K562 (cell line): Measurements from ENCODE around the gene KRT16. TPM values are rescaled to one million over a fixed set of nuclear protein-coding genes. Genes with fewer than 3 reads are reported as not detected.

Experiments
- ATAC-seq: fragments of 200-7000 bp; cut with Tn5 transposase; 3 replicates; pipeline ENCODE4 v1.9.1; 2020; ENCODE audit warnings: moderate library complexity
- BruUV-seq: library from RNA; stranded (reverse); fragments of 400-500 nt; replicated peaks from 2 replicates; lab custom pipeline; 2021; lab: Mats Ljungman, UMichigan
- CTCF ChIA-PET: fragments of 300-600 bp; formaldehyde crosslinking; extraction: SDS; loops from one replicate; lab custom pipeline; 2021; ENCODE audit warnings: low intra/inter-chr PET ratio; lab: Yijun Ruan, JAX
- POLR2A ChIA-PET: fragments of 300-600, 350-650 bp; sonication (Branson Sonifier 250); formaldehyde crosslinking; extraction: SDS; loops from one replicate; lab custom pipeline; 2021; ENCODE audit warnings: antibody characterized with exemption, inconsistent platforms; lab: Yijun Ruan, JAX
- DNase-seq, 4 experiments: peaks; one replicate each; pipeline versions ENCODE4 v3.0.0 to v3.0.0-alpha.2; 2011 to 2018; ENCODE audit warnings: low spot score in 3 of 4, mixed read lengths in 3 of 4; ENCODE audit errors: extremely low read depth in 1 of 4
- FAIRE-seq: peaks from 2 replicates; lab custom pipeline; 2011; peaks lifted over from hg19 to GRCh38; lab: Jason Lieb, UNC
- H2AFZ ChIP-seq: 2 replicates; pipeline ENCODE4 v1.6.0; 2011; ENCODE audit warnings: low read depth, low read length, control low read depth, inconsistent platforms
- H3K27ac ChIP-seq: fragments of 200-600 bp; 3 replicates; pipeline ENCODE4 v1.8.0; 2011; ENCODE audit warnings: low read depth, mild to moderate bottlenecking, control low read depth, inconsistent platforms, low read length, moderate library complexity, mixed read lengths; ENCODE audit errors: extremely low read depth
- H3K27me3 ChIP-seq, 2 experiments: fragments of 300-600 bp in 1 of 2; 2 replicates in 1 of 2; 3 replicates in 1 of 2; pipeline versions ENCODE4 v1.6.0 to v1.8.0; 2011; ENCODE audit warnings: inconsistent platforms in 2 of 2, low read length in 2 of 2, mild to moderate bottlenecking in 1 of 2, mixed read lengths in 1 of 2, moderate library complexity in 1 of 2; ENCODE audit not compliant: control insufficient read depth in 2 of 2, insufficient read depth in 2 of 2
- H3K36me3 ChIP-seq: fragments of 300-600 bp; 3 replicates; pipeline ENCODE4 v1.8.0; 2011; ENCODE audit warnings: mild to moderate bottlenecking, low read length, inconsistent platforms; ENCODE audit not compliant: control insufficient read depth, insufficient read depth
- H3K4me1 ChIP-seq, 2 experiments: fragments of 200-600 bp in 1 of 2; replicated peaks in 1 of 2; 2 replicates in 1 of 2; 3 replicates in 1 of 2; pipeline versions ENCODE4 v1.5.1 to v1.8.0; 2011; ENCODE audit warnings: inconsistent platforms in 2 of 2, low read length in 2 of 2, mild to moderate bottlenecking in 1 of 2, mixed read lengths in 1 of 2, moderate library complexity in 1 of 2; ENCODE audit not compliant: control insufficient read depth in 2 of 2, insufficient read depth in 2 of 2
- H3K4me2 ChIP-seq: 2 replicates; pipeline ENCODE4 v1.6.1; 2011; ENCODE audit warnings: low read length, control low read depth, inconsistent platforms, mixed read lengths; ENCODE audit not compliant: insufficient read depth
- H3K4me3 ChIP-seq: fragments of 200-600 bp; sonication (generic), shearing (Covaris generic); 2 replicates; pipeline ENCODE4 v1.5.1; 2016; ENCODE audit warnings: control low read depth, inconsistent platforms
- H3K79me2 ChIP-seq: fragments of 200-600 bp; 3 replicates; pipeline ENCODE4 v1.8.0; 2011; ENCODE audit warnings: low read length, inconsistent platforms; ENCODE audit not compliant: control insufficient read depth, insufficient read depth
- H3K9ac ChIP-seq, 2 experiments: 2 replicates each; pipeline versions ENCODE4 v1.6.0 to v1.6.1; 2011; ENCODE audit warnings: low read depth in 2 of 2, low read length in 2 of 2, control low read depth in 1 of 2, inconsistent platforms in 1 of 2, mild to moderate bottlenecking in 1 of 2, mixed read lengths in 1 of 2; ENCODE audit not compliant: insufficient read depth in 1 of 2
- H3K9me1 ChIP-seq: one replicate; pipeline ENCODE4 v1.6.0; 2011; ENCODE audit warnings: inconsistent platforms, mild to moderate bottlenecking, low read length, moderate library complexity; ENCODE audit not compliant: control insufficient read depth, insufficient read depth
- H3K9me3 ChIP-seq: replicated peaks from 2 replicates; pipeline ENCODE4 v1.5.1; 2011; ENCODE audit warnings: low read depth, low read length, inconsistent platforms; ENCODE audit not compliant: control insufficient read depth, insufficient read depth
- H4K20me1 ChIP-seq: replicated peaks from 2 replicates; pipeline ENCODE4 v1.6.1; 2011; ENCODE audit warnings: low read length, inconsistent platforms, mixed read lengths; ENCODE audit not compliant: control insufficient read depth, insufficient read depth
- CXXC5 ChIP-seq: fragments of 250-450 bp; sonication (Bioruptor Pico); IDR thresholded peaks from 2 replicates; pipeline ENCODE4 v1.8.0; 2022; ENCODE audit warnings: inconsistent platforms, mild to moderate bottlenecking, moderate library complexity
- EP400 ChIP-seq: fragments of 450-650 bp; IDR thresholded peaks from 2 replicates; pipeline ENCODE4 v1.6.1; 2017; ENCODE audit warnings: antibody characterized with exemption, mild to moderate bottlenecking, moderate library complexity
- ZNF445 ChIP-seq: fragments of 250-450 bp; sonication (Bioruptor Pico); IDR thresholded peaks from 2 replicates; pipeline ENCODE4 v1.4.0; 2020; ENCODE audit warnings: low read depth, mild to moderate bottlenecking, moderate library complexity
- WGBS: fragments of 100-300 bp; shearing (Covaris generic); methylation state at CpG from one replicate; pipeline ENCODE4 v1.1.6; 2016; ENCODE audit warnings: low coverage, mixed read lengths; ENCODE audit not compliant: insufficient coverage; ENCODE audit errors: missing lambda C conversion rate; 5-methylcytosine and 5-hydroxymethylcytosine counted together
- in situ Hi-C: fragments of 300-500 bp; cut with MboI; formaldehyde crosslinking; loops from 4 replicates; pipeline ENCODE4 v1.15.0; 2018; ENCODE audit warnings: inconsistent platforms, mixed read lengths
- intact Hi-C: fragments of 100-400 bp; cut with micrococcal nuclease; formaldehyde crosslinking; loops from 2 replicates; pipeline ENCODE4 v1.14.2; 2022
- polyA plus RNA-seq, 8 experiments: library from polyadenylated mRNA; depleted of rRNA in 4 of 8; stranded (reverse) in 5 of 8; unstranded in 3 of 8; fragments of >200 nt; fragmentation: Nextera tagmentation in 2 of 8; fragmentation: Illumina TruSeq in 1 of 8; extraction: Ambion mirVana in 2 of 8; extraction: Trizol in 1 of 8; gene quantifications; 2 replicates each; pipeline versions ENCODE4 v1.2.1 to v1.2.3, GENCODE V29; 2011 to 2014; ENCODE audit warnings: inconsistent platforms in 1 of 8, missing spikeins in 1 of 8
- total RNA-seq, 7 experiments: library from RNA; depleted of rRNA in 6 of 7; stranded (reverse); fragments of >200 nt in 6 of 7; fragmentation: Illumina TruSeq in 2 of 7; extraction: Trizol in 2 of 7; gene quantifications; 2 replicates each; pipeline versions ENCODE4 v1.2.1 to v1.2.3, GENCODE V29; 2011 to 2021; ENCODE audit warnings: low replicate concordance in 1 of 7
- TF ChIP-seq, protein P1 (sequence below): fragments of 250-450 bp; sonication (Bioruptor Pico); IDR thresholded peaks from 2 replicates; pipeline ENCODE4 v1.8.0; 2021; ENCODE audit warnings: borderline replicate concordance, mild to moderate bottlenecking, moderate library complexity; ENCODE audit not compliant: poor library complexity, severe bottlenecking

The KRT16 gene
- total and polyA plus RNA-seq, 9 of the 15 experiments (the other 6 are each of a cell fraction or from before 2014, with no cell fraction given): 0.04 TPM; not detected in 8

- Histone ChIP-seq H3K4me3 (no peak overlapping the region), H3K9me1 (no peaks in the 10 kb centered on the region), H3K9ac (no peak overlapping the region), H2AFZ (no peak overlapping the region), H3K27ac (no peak overlapping the region), H3K36me3 (no peaks in the 10 kb centered on the region), H3K4me2 (no peak overlapping the region), H3K79me2 (no peaks in the 10 kb centered on the region), H3K9me3 (no peaks in the 10 kb centered on the region), H3K4me1 (no peaks in the 10 kb centered on the region; a peak in 2 of 5 replicates), H3K27me3 (peaks cover 32 to 81% of the 10 kb centered on the region in 2 experiments), H4K20me1 (no peaks in the 10 kb centered on the region)
- in situ Hi-C loops (no loop called here), intact Hi-C loops (no loop called here)
- no TSS peak for BruUV-seq
- CTCF ChIA-PET: no interaction called here
- no peak for ATAC-seq
- 7% methylated on average over 2 of the region's 8 CpGs for WGBS
- TF ChIP-seq, protein P1, sequence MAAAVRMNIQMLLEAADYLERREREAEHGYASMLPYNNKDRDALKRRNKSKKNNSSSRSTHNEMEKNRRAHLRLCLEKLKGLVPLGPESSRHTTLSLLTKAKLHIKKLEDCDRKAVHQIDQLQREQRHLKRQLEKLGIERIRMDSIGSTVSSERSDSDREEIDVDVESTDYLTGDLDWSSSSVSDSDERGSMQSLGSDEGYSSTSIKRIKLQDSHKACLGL (CRISPR knock-in tag): no peak
- no peak for TF ChIP-seq ZNF445 (CRISPR knock-in tag)
- FAIRE-seq: no peak
- no peak for DNase-seq
- POLR2A ChIA-PET: no interaction called here
Measured at GRCh38 chr17:41588126-41588810, 24.3 kb downstream of the KRT16 start.

DNA sequence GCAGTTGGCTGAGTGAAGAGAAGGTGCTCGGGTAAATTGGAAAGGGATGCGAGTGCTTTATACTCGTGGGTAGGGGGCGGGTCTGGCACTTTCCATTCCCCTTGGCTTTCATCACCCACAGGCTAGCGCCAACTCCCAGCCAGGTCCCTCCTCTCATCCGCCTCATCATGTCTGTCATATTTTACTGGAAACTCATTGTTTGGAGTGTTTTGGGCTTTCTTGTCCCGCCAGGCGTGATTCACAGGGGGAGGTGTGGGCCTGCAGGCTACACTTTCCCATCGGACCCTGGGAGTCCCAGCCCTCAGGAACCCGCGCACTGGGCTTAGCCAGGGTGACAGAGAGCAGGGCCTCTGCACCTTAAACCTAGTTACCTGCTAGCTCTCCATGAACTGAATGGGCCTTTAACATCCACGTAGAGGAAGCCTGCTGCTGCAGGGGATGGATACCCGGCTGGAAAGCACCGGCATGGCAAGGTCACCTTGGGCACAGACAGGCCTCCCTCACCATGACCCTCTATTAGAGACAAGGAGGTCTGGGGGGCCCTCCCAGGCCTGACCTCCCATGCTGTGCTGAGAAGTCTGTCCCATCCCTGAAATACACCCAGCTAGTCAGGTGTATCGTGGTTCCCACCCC, 25.6 kb downstream of the KRT16 start, which contains the start of gene KRT14:
Gene KRT14 (minus strand): TSS at position 33 of the 633 bp plus-strand sequence. CDS start 61 bp downstream, outside the sequence.
- POLR2A ChIA-PET: interaction anchor here (0.6 kb wide), 1 partner anchor 18 kb away, joined by 4 read pairs; no protein-coding TSS in a partner anchor
- Histone ChIP-seq H3K27me3 (peaks cover 24 to 76% of the 10 kb centered on the region in 2 experiments), H3K4me2 (no peak within 1 kb of the TSS), H3K4me1 (no peaks in the 10 kb centered on the region; a peak in 1 of 5 replicates), H3K9me3 (no peaks in the 10 kb centered on the region), H3K27ac (no peak within 1 kb of the TSS), H3K9me1 (no peaks in the 10 kb centered on the region), H4K20me1 (no peaks in the 10 kb centered on the region), H2AFZ (no peak within 1 kb of the TSS), H3K9ac (no peak within 1 kb of the TSS), H3K79me2 (no peaks in the 10 kb centered on the region), H3K36me3 (no peaks in the 10 kb centered on the region), H3K4me3 (no peak within 1 kb of the TSS)
- FAIRE-seq (no peak), DNase-seq (no peak), ATAC-seq (no peak)
- under 1% methylated on average over 14 of the region's 15 CpGs for WGBS
- TF ChIP-seq EP400 (no peak), CXXC5 (CRISPR knock-in tag) (no peak)
- CTCF ChIA-PET: no interaction called here
- intact Hi-C loops: no loop called here
- BruUV-seq: no TSS peak
- in situ Hi-C loops: no loop called here
